SJSA1 (cell line): Measurements from ENCODE around the gene PLAGL1. TPM values are rescaled to one million over a fixed set of nuclear protein-coding genes. Genes with fewer than 3 reads are reported as not detected.
"Not testable (repeated sequence)": the region's sequence is repeated elsewhere in the genome, so short reads cannot be mapped to it uniquely, and the experiment has no call there.

Experiments
- DNase-seq, 2 experiments: peaks; one replicate each; pipeline ENCODE4 v3.0.0-alpha.2; 2015 to 2020; ENCODE audit warnings: low spot score in 2 of 2, low read depth in 1 of 2
- H3K27ac ChIP-seq: fragments of 250-450 bp; sonication (Bioruptor Pico); 2 replicates; pipeline ENCODE4 v1.5.1; 2020; ENCODE audit warnings: mild to moderate bottlenecking, moderate library complexity
- H3K27me3 ChIP-seq: fragments of 250-450 bp; sonication (Bioruptor Pico); replicated peaks from 2 replicates; pipeline ENCODE4 v1.5.1; 2020; ENCODE audit warnings: mild to moderate bottlenecking, moderate library complexity
- H3K36me3 ChIP-seq: fragments of 250-450 bp; sonication (Bioruptor Pico); 2 replicates; pipeline ENCODE4 v1.5.1; 2020; ENCODE audit warnings: mild to moderate bottlenecking
- H3K4me1 ChIP-seq: fragments of 250-450 bp; sonication (Bioruptor Pico); replicated peaks from 2 replicates; pipeline ENCODE4 v1.6.1; 2021; ENCODE audit warnings: mild to moderate bottlenecking
- H3K4me3 ChIP-seq: fragments of 250-450 bp; sonication (Bioruptor Pico); 2 replicates; pipeline ENCODE4 v1.5.1; 2020; ENCODE audit warnings: mild to moderate bottlenecking
- H3K9me3 ChIP-seq: fragments of 250-450 bp; sonication (Bioruptor Pico); replicated peaks from 2 replicates; pipeline ENCODE4 v1.5.1; 2020; ENCODE audit warnings: mild to moderate bottlenecking
- total RNA-seq: library from RNA; depleted of rRNA; stranded (reverse); fragments of >200 nt; shearing (Covaris generic); gene quantifications from 2 replicates; pipeline ENCODE4 v1.2.3, GENCODE V29; 2014

PLAGL1 gene
- total RNA-seq, 1 experiment from 2014 or later: 7.2 TPM

- Histone ChIP-seq H3K27ac (no peak overlapping the region), H3K27me3 (peaks cover 3% of the 10 kb centered on the region; the same call in 1 of the 2 replicates), H3K4me3 (no peak overlapping the region), H3K4me1 (no peaks in the 10 kb centered on the region), H3K9me3 (no peaks in the 10 kb centered on the region), H3K36me3 (no peaks in the 10 kb centered on the region)
- no peak for DNase-seq
Measured at GRCh38 chr6:143934867-143935266, 73.2 kb downstream of the PLAGL1 start.

GRCh38 chr6:143934331-143934730, 73.7 kb downstream of the PLAGL1 start:
- Histone ChIP-seq H3K4me3 (no peak overlapping the region), H3K4me1 (no peaks in the 10 kb centered on the region), H3K36me3 (no peaks in the 10 kb centered on the region)

GRCh38 chr6:143929975-143930374, 78.1 kb downstream of the PLAGL1 start:
- H3K9me3 ChIP-seq: no peaks in the 10 kb centered on the region
- no peaks in the 10 kb centered on the region for H3K4me1 ChIP-seq
- no peaks in the 10 kb centered on the region for H3K36me3 ChIP-seq
- no peak overlapping the region for H3K27ac ChIP-seq
- no peak for DNase-seq
- no peak overlapping the region for H3K4me3 ChIP-seq
- no peaks in the 10 kb centered on the region; the same call in 1 of the 2 replicates for H3K27me3 ChIP-seq

More at GRCh38 chr6:143934331-143934730, 73.7 kb downstream of the PLAGL1 start:
- DNase-seq: no peak
- peaks cover 3% of the 10 kb centered on the region; the same call in 1 of the 2 replicates for H3K27me3 ChIP-seq
- no peaks in the 10 kb centered on the region for H3K9me3 ChIP-seq
- H3K27ac ChIP-seq: no peak overlapping the region

- H3K4me3 ChIP-seq: no peak overlapping the region
- H3K36me3 ChIP-seq: no peaks in the 10 kb centered on the region
- no peak for DNase-seq
- H3K9me3 ChIP-seq: no peaks in the 10 kb centered on the region
- H3K4me1 ChIP-seq: no peaks in the 10 kb centered on the region
- no peaks in the 10 kb centered on the region; the same call in 1 of the 2 replicates for H3K27me3 ChIP-seq
- no peak overlapping the region for H3K27ac ChIP-seq
Measured at GRCh38 chr6:143928853-143929252, 79.2 kb downstream of the PLAGL1 start.

GRCh38 chr6:143917026-143917425, 91.0 kb downstream of the PLAGL1 start:
- not testable (repeated sequence) for H3K4me3 ChIP-seq, H3K27ac ChIP-seq, H3K27me3 ChIP-seq, H3K4me1 ChIP-seq, H3K9me3 ChIP-seq, DNase-seq, H3K36me3 ChIP-seq

- H3K4me1 ChIP-seq: no peaks in the 10 kb centered on the region
- no peak overlapping the region for H3K27ac ChIP-seq
- no peak for DNase-seq
- H3K27me3 ChIP-seq: no peaks in the 10 kb centered on the region
- no peak overlapping the region for H3K4me3 ChIP-seq
- H3K36me3 ChIP-seq: no peaks in the 10 kb centered on the region
- no peaks in the 10 kb centered on the region; the same call in 1 of the 2 replicates for H3K9me3 ChIP-seq
Measured at GRCh38 chr6:143912671-143913070, 95.4 kb downstream of the PLAGL1 start.

GRCh38 chr6:143911028-143911427, 97.0 kb downstream of the PLAGL1 start:
- no peaks in the 10 kb centered on the region for H3K4me1 ChIP-seq
- H3K27ac ChIP-seq: no peak overlapping the region
- no peaks in the 10 kb centered on the region; the same call in 1 of the 2 replicates for H3K9me3 ChIP-seq
- H3K4me3 ChIP-seq: no peak overlapping the region
- H3K27me3 ChIP-seq: no peaks in the 10 kb centered on the region
- no peak for DNase-seq
- no peaks in the 10 kb centered on the region for H3K36me3 ChIP-seq

GRCh38 chr6:143902827-143903226, 105.2 kb downstream of the PLAGL1 start:
- H3K27ac ChIP-seq: no peak overlapping the region
- H3K4me3 ChIP-seq: no peak overlapping the region
- DNase-seq: no peak
- H3K9me3 ChIP-seq: no peaks in the 10 kb centered on the region
- no peaks in the 10 kb centered on the region for H3K4me1 ChIP-seq
- H3K36me3 ChIP-seq: no peaks in the 10 kb centered on the region
- H3K27me3 ChIP-seq: 0 out of 2 replicates have a peak, but pooled peaks cover 2% of the 10 kb centered on the region

GRCh38 chr6:143901885-143902750, 105.9 kb downstream of the PLAGL1 start:
- Histone ChIP-seq H3K27ac (no peak overlapping the region), H3K4me3 (no peak overlapping the region), H3K9me3 (no peaks in the 10 kb centered on the region), H3K27me3 (0 out of 2 replicates have a peak, but pooled peaks cover 5% of the 10 kb centered on the region), H3K36me3 (no peaks in the 10 kb centered on the region), H3K4me1 (no peaks in the 10 kb centered on the region)
- no peak for DNase-seq

GRCh38 chr6:143900358-143900757, 107.7 kb downstream of the PLAGL1 start:
- Histone ChIP-seq H3K27me3 (0 out of 2 replicates have a peak, but pooled peaks cover 5% of the 10 kb centered on the region), H3K4me1 (no peaks in the 10 kb centered on the region), H3K27ac (no peak overlapping the region), H3K36me3 (no peaks in the 10 kb centered on the region), H3K4me3 (no peak overlapping the region), H3K9me3 (no peaks in the 10 kb centered on the region)
- no peak for DNase-seq

- H3K9me3 ChIP-seq: no peaks in the 10 kb centered on the region
- no peak for DNase-seq
- no peaks in the 10 kb centered on the region for H3K36me3 ChIP-seq
- no peak overlapping the region for H3K4me3 ChIP-seq
- no peak overlapping the region for H3K27ac ChIP-seq
- H3K4me1 ChIP-seq: no peaks in the 10 kb centered on the region
- 0 out of 2 replicates have a peak, but pooled peaks cover 5% of the 10 kb centered on the region for H3K27me3 ChIP-seq
Measured at GRCh38 chr6:143896126-143896860, 111.8 kb downstream of the PLAGL1 start.

GRCh38 chr6:143894655-143895054, 113.4 kb downstream of the PLAGL1 start:
- Histone ChIP-seq H3K4me1 (no peaks in the 10 kb centered on the region), H3K36me3 (no peaks in the 10 kb centered on the region), H3K27me3 (0 out of 2 replicates have a peak, but pooled peaks cover 5% of the 10 kb centered on the region), H3K9me3 (no peaks in the 10 kb centered on the region), H3K27ac (no peak overlapping the region), H3K4me3 (no peak overlapping the region)
- no peak for DNase-seq
